Measurements from ENCODE around the gene CAMKK1. TPM values are rescaled to one million over a fixed set of nuclear protein-coding genes. Genes with fewer than 3 reads are reported as not detected.

The CAMKK1 gene
- total RNA-seq, 2 donors from 2014 or later = 3.0 to 3.2 TPM

- no peak within 1 kb of the TSS for H3K4me3 ChIP-seq
- H3K36me3 ChIP-seq = no peaks in the 10 kb centered on the region
- no peak for TF ChIP-seq CTCF (IDR thresholded peaks at IDR 0.05)
- H3K4me1 ChIP-seq = peaks cover 0 to 48% of the 10 kb centered on the region in 2 donors
- no peak for DNase-seq (ENCODE audit: low spot score)
- H3K27ac ChIP-seq = peak within 1 kb of the TSS in 1 of 2 donors; percentile 60
- no peaks in the 10 kb centered on the region for H3K9me3 ChIP-seq
- no peaks in the 10 kb centered on the region for H3K27me3 ChIP-seq
These were observed 23.3 kb upstream of the CAMKK1 start, which contains the start of gene P2RX1 for GRCh38 chr17:3915995-3916696. Gene P2RX1 (minus strand): TSS chr17:3916465. CDS start chr17:3916225, 240 bp downstream.

DNA sequence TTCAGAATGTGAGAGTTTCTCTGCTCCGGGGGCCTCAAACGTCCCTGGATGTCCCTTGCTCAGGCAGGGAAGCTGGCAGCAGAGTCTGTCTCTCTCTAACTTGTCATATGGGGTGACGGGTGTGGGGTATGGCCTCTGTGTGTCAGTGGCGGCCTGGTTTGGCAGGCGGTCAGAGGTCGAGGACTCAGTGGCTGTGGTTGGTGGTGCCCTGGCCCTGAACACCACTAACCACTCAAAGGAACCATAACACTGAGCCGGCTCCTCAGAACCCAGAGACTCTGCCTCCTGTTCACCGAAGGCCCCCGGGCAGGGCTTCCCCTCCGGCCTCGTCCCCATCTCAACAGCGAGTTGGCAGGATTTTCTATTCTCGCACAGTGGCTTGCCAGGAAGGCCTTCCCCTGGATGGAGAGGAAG lies 22.7 kb upstream of the CAMKK1 start:
- Histone ChIP-seq H3K36me3 (no peaks in the 10 kb centered on the region), H3K9me3 (no peaks in the 10 kb centered on the region), H3K4me1 (peaks cover 0 to 51% of the 10 kb centered on the region in 2 donors), H3K27me3 (no peaks in the 10 kb centered on the region), H3K27ac (peak overlapping the region in 1 of 2 donors; percentile 15), H3K4me3 (no peak overlapping the region)
- no peak for DNase-seq (ENCODE audit: low spot score)
- TF ChIP-seq CTCF (IDR thresholded peaks at IDR 0.05) = no peak

GRCh38 chr17:3914312-3914670 lies 21.4 kb upstream of the CAMKK1 start:
- H3K27ac ChIP-seq = no peak overlapping the region
- no peak for DNase-seq (ENCODE audit: low spot score)
- no peak for TF ChIP-seq CTCF (IDR thresholded peaks at IDR 0.05)
- H3K9me3 ChIP-seq = no peaks in the 10 kb centered on the region
- H3K36me3 ChIP-seq = no peaks in the 10 kb centered on the region
- H3K4me3 ChIP-seq = no peak overlapping the region
- no peaks in the 10 kb centered on the region for H3K27me3 ChIP-seq
- peaks cover 0 to 50% of the 10 kb centered on the region in 2 donors for H3K4me1 ChIP-seq

DNA sequence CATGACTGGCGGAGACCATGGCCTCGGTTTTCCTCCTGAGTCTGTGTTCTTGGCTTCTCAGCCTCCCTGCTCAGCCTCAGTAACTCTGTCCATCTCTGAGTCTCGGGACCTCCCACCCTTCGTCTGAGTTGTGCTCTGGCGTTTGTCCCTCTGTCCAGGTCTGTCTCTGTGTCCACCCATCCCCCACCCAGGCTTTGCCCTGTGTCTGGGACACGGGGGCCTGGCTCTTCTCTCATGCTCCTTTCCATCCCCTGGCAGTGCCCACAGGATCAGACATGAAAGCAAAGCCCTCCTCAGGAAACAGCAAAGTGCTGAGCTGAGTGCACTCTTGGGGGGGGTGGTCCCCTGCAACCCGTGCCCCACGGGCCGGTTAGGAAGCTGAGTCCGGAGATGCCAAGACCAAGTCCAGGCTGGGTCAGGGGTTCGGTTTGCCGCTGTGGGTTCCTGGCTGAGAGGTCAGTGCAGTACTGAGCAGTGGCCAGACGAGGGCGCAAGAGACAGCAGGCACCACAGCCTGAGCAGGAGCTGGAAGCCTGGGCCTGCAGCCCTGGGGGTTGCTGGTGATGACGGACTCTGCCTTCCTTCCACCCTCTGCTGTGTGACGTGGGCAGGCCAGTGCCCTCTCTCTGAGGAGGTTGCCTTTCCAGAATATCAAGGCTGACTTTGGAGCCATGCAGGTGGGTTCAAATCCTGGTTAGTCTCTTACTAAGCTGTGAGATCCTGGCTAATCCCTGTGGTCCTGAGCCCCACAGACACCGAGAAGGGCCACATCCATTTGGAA lies 20.9 kb upstream of the CAMKK1 start:
- H3K4me1 ChIP-seq = peaks cover 0 to 44% of the 10 kb centered on the region in 2 donors
- TF ChIP-seq CTCF (IDR thresholded peaks at IDR 0.05) = peak; percentile 98
- H3K9me3 ChIP-seq = no peaks in the 10 kb centered on the region
- DNase-seq (ENCODE audit: low spot score) = no peak
- no peak overlapping the region for H3K27ac ChIP-seq
- H3K36me3 ChIP-seq = no peaks in the 10 kb centered on the region
- H3K4me3 ChIP-seq = no peak overlapping the region
- no peaks in the 10 kb centered on the region for H3K27me3 ChIP-seq

DNA sequence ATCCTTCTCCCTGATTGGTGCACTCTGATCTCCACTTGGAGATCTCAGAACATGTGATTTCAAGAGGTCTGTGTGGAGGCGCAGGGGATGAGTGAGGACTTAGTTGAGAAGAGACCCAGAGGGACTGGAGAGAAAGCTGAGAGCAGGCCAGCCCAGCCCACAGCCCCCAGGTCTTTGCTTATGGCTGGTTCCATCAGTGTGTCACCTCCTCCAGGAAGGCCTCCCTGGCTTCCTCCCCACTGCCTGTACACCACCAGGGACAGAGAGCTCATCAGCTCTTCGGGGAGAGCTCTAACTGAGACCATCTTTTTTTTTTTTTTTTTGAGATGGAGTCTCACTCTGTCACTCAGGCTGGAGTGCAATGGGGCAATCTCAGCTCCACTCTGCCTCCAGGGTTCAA lies 20.0 kb upstream of the CAMKK1 start:
- H3K36me3 ChIP-seq = no peaks in the 10 kb centered on the region
- no peak overlapping the region for H3K4me3 ChIP-seq
- no peak overlapping the region for H3K27ac ChIP-seq
- no peaks in the 10 kb centered on the region for H3K27me3 ChIP-seq
- H3K9me3 ChIP-seq = no peaks in the 10 kb centered on the region
- no peak for DNase-seq (ENCODE audit: low spot score)
- H3K4me1 ChIP-seq = peaks cover 0 to 38% of the 10 kb centered on the region in 2 donors
- no peak for TF ChIP-seq CTCF (IDR thresholded peaks at IDR 0.05)

All from right atrium auricular region (tissue), 2 donors.